Iris pigment epithelial cell (primary cell): ENCODE measurements around the gene DNHD1.

Experiments
- DNase-seq: peaks from one replicate; pipeline ENCODE4 v3.0.0-alpha.2; 2011; ENCODE audit warnings: low read depth

DNHD1 gene

DNA sequence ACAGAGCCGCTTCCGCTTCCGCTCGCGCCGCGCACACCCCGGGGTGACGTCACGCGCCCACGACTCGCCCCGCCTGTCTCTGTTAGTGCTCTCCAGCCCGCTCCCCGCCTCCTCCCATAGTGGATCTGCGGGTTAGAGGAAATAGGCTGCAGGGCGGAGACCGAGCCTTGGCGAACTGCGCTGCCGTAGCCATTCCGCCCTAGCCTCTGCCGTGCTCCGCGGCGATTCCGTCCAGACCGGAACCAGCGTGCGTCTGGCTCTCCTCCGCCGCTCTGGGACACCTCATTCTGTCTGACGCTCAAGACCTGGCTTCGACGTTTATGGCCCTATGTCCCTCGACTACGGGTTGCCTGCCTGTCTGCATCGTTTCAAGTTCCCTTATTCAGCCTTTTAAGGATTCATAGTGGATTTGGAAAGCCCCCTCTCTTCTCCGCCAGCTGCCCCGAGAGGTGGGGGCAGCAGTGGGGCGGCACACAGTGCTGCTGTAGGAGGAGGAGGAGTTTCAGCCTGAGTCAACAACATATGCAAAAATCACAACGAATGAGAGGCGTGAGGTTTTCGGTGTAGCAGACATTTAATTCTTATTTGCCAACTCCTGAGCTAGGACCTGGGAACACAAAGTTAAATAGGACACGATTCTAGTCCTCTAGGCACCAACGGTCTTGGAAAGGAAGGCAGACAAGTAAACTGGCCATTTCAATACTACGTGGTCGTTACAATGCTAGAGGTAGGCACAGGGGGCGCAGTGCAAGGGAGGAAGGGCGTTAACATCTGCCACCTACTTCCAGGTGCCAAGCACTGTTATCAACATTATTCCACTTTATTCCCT lies 115.3 kb downstream of the DNHD1 start, which contains the start of gene TAF10:
Gene TAF10 (minus strand): TSS at position 4 of the 829 bp plus-strand sequence. CDS start 27 bp downstream, outside the sequence.
- peak; percentile 97 for DNase-seq

DNA sequence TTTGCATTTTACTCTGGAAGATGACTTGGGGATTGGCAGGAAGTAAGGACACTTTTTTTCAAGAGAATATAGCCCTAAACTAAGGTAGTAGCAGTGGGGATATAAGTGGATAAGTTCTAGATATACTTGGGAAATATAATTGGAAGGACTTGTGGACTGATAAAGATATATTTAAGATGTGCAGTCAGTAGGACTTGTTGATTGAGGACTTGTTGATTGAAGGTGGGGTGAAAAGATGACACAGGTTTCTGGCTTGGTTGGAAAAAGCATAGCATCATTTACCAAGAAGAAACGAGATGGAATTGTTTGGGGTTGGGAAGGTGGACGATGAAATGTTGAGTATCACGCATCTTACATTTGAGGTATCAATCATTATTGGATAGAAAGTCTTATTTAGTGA lies 116.4 kb downstream of the DNHD1 start:
- DNase-seq: no peak

DNA sequence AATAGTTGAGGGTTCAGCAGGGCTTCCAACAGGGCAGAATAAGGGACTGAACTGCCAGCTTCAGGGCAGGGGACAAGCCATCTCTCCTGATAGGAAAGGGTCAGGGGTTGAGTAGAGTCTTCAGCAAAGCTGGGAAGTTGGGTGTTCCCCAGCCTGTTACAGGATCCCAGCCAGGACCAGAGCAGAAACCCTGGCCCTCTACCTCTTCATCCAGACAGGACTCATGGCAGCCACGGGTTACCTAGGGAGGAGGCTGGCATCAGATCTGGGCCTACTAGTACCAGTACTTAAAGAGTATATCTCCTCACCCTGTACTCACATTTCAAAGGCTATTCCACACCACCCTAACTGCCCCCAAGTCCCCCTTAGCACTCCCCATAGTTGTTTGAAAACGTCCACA lies 117.4 kb downstream of the DNHD1 start:
- DNase-seq: no peak

DNA sequence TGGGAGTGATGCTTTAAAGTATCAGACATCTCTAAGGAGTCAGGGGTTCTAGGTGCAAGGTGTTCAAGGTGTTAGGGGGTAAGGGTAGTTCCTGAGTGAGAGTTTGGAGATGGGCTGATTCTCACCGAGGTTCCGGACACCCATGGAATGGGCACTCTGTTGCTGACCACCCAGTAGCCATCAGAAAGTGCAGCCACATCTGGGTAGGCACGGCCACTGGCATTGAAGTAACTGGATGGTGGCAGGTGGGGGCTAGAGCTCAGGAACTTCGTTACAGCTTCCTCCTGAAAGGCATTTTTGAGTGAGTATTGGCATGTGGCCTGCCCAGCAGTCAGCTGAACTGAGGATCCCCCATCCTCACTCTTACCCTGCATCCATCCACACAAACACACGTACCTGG lies 118.0 kb downstream of the DNHD1 start:
- DNase-seq: no peak

DNA sequence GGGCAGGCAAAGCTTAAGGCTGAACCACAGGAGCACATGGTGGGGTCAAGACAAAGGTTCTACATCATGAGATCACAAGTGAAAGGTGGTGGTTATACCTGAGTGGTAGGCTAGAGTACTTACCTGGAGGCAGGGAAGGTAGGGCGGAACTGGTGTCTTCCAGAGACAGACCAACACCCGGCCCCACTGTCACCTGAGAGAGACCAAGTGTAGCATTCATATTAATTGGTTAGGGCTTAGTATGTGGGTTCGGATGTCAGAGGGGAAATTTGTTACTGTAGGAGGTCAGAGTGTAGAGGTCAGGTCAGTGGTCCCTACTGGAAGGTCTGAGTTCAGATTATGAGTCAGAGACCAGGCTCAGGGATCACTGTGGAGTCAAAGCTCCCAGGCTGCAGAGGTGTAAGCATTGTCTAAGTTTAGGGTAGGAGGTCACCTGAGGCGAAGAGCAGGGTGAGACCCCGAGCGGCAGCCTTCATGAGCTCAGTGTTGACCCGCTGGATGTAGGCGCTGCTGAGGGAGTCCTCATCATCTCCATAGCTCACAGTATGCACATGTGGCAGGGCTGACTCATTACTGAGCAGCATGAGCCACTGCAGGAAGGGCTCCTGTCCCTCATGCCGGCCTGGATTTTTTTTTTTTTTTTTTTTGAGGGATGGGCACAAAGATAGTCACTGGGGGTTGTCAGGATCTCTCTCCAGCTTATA lies 119.0 kb downstream of the DNHD1 start:
- DNase-seq: peak; percentile 52

DNA sequence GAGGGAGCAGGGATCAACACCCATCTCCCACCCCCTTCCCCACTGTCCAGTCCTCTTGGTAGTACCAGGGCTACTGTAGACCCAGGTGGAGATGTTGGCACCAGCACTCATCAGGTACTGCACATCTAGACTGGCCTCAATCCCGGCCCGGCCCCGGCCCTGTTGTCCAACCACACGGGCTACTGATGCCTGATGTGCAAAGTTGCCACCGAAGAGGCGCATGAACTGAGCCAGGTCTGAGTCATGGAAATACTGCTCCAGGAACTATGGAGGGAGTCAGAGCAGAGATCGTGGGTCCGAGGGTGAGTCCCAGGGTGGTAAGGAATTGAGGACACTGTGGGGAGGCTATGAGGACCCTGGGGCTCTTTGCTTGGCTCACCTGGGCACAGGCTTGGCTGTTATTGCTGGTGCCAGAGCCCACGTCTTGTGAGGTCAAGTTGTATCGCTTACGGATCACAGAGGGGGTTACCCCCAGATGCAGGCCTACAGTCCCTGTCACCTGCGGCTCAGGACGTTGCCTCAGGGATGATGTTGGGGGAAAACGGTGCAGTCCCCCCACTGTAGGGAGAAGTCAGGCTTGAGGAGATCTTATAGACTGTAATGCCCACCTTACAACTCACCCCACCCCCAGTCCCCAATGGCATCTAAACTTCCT lies 119.6 kb downstream of the DNHD1 start:
- DNase-seq: no peak

DNA sequence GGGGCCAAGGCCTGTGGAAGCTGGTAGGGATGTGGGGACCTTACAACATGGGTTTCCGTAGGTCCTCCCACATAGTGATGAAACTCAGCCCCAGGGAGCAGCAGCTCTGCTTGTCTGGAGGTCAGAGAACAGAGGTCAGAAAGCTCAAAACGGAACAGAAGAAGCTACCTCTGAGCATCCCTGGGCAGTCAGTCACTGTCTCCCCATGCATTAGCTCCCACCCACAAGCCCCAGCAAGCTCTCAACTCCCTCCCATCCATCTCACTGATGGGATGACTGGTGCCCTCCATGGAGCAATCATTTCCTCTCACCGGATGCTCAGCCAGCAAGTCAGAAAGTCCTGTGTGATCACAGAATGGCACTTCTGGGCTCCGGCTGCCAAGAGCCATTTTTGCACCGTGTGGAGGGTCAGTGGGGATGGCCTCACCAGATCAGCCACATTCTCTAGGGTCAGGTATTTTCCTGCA lies 120.3 kb downstream of the DNHD1 start:
- peak; percentile 52 for DNase-seq

DNA sequence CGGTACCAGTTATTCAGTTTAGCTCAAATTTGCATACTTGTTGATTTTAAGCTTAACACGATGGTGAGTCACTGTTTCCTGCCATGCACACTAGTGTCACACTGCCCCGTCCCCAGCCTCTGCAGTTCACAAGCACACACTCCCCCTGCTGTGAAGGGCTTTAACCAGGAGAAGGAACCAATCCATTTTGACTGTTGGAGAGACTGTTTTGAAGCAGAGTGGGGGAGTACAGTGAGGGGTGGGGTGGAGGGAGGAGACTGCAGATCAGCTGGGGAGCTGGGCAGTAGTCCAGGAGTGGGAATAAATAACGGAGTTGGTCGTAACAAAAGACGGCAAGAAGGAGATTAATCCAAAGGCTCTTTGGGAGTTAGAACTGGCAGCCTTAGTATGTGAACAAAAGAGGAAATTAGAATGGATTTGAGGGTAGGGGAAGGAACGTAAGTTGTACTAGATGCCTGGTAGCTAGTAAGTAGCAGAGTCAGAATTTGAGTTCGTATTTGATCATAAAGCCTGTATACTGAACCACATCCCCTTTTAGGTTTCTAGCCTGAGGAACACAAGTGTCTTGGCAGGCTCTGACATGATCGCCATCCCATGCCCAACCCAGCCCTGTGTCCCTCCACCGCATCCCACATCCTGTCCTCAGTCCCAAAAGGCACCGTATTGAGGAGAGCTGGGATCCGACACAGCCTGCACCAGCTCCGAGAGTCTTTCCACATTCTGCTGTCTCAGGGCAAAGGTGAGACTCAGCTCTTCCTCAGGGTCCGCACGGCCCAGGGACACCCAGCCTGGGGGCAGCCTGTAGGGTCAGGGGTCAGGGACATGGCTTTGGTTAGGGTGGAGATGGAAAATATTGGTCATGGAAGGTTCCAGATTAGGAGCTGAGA lies 121.3 kb downstream of the DNHD1 start:
- DNase-seq: peak; percentile 89

DNA sequence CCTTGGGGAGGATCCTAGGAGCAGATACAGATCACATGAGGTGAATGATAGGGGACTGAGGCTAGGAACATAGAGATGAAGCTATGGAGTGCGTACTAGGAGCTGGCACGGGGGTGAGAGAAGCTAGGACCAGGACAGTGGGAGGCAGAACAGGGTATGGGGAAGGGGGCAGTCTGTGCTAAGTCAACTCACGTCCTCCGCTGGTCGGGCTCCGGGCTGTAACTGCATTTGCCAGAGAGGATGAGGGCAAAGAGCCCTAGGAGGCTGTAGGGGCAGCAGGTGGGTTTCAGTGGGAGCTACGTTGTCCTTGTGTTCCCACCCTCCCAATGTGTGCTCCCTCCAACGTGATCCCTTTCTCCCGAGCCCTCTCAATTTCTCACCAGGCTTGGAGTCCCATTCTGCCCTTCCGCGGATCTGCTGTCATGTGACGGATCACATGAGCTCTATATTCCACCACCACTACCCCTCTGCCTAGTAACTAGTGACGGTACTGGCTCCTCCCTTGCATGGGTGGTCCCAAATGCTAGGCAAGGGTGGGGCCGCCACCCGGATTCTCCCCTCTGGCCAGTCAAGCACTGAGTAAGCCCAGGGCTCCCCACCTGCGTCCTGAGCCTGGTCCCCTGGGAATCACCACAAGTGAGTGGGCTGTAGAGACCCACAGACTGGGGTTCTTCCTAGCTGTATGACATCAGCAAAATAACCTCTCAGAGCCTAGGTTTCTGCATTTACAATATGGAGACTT lies 122.1 kb downstream of the DNHD1 start, which contains the start of gene TPP1:
Gene TPP1 (minus strand): TSS at position 419 of the 742 bp plus-strand sequence. CDS start 22 bp downstream, at position 397.
- DNase-seq: peak; percentile 94

DNA sequence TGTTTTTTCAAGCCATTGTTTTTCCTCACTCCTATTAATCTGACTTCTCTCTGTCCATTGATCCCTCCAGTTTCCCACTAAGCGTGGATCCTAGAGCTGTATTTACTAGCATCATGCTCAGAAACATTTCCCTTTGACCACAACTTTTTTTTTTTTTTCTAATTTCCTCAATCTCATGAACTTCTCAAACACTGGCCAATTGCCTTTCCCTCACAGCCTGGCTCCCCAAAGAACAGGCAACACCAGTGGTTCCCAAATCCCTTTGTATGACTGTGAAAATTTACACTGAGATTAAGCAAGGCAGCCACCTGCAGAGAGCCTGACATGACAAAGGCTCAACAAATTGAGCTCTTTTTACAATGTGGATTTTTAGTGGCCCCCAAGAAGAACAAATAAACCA lies 123.6 kb downstream of the DNHD1 start:
- no peak for DNase-seq
